ENCODE results near the gene TRMT1.

The TRMT1 gene

GRCh38 chr19:13163609-13164342 lies 47.2 kb upstream of the TRMT1 start:
- H3K4me3 ChIP-seq (ENCODE audit: severe bottlenecking), result peak overlapping the region; percentile 15
- H3K36me3 ChIP-seq (ENCODE audit: low read depth), result no peaks in the 10 kb centered on the region
- no peaks in the 10 kb centered on the region for H3K9me3 ChIP-seq (ENCODE audit: severe bottlenecking)
- no peaks in the 10 kb centered on the region for H3K27me3 ChIP-seq (ENCODE audit: insufficient read depth, poor library complexity, severe bottlenecking)
- H3K4me1 ChIP-seq (ENCODE audit: insufficient read depth, poor library complexity, severe bottlenecking), result peaks cover 53% of the 10 kb centered on the region
- ATAC-seq (ENCODE audit: low read depth) (peak; percentile 15), DNase-seq (ENCODE audit: low spot score) (peak; percentile 87)
- TF ChIP-seq CTCF (IDR thresholded peaks at IDR 0.05; ENCODE audit: poor library complexity, severe bottlenecking), result no peak
- H3K27ac ChIP-seq (ENCODE audit: poor library complexity, severe bottlenecking), result peak overlapping the region; percentile 99

GRCh38 chr19:13162724-13163608 lies 46.4 kb upstream of the TRMT1 start:
- H3K4me3 ChIP-seq (ENCODE audit: severe bottlenecking), result peak overlapping the region; percentile 26
- ATAC-seq (ENCODE audit: low read depth), result peak; percentile 63
- no peaks in the 10 kb centered on the region for H3K36me3 ChIP-seq (ENCODE audit: low read depth)
- TF ChIP-seq CTCF (IDR thresholded peaks at IDR 0.05; ENCODE audit: poor library complexity, severe bottlenecking), result no peak
- no peaks in the 10 kb centered on the region for H3K9me3 ChIP-seq (ENCODE audit: severe bottlenecking)
- no peaks in the 10 kb centered on the region for H3K27me3 ChIP-seq (ENCODE audit: insufficient read depth, poor library complexity, severe bottlenecking)
- H3K4me1 ChIP-seq (ENCODE audit: insufficient read depth, poor library complexity, severe bottlenecking), result peaks cover 47% of the 10 kb centered on the region
- H3K27ac ChIP-seq (ENCODE audit: poor library complexity, severe bottlenecking), result peak overlapping the region; percentile 99
- peak; percentile 98 for DNase-seq (ENCODE audit: low spot score)

GRCh38 chr19:13160557-13160956 lies 44.0 kb upstream of the TRMT1 start:
- Histone ChIP-seq H3K27me3 (ENCODE audit: insufficient read depth, poor library complexity, severe bottlenecking) (no peaks in the 10 kb centered on the region), H3K27ac (ENCODE audit: poor library complexity, severe bottlenecking) (peak overlapping the region; percentile 99), H3K36me3 (ENCODE audit: low read depth) (no peaks in the 10 kb centered on the region), H3K4me3 (ENCODE audit: severe bottlenecking) (no peak overlapping the region), H3K4me1 (ENCODE audit: insufficient read depth, poor library complexity, severe bottlenecking) (peaks cover 42% of the 10 kb centered on the region), H3K9me3 (ENCODE audit: severe bottlenecking) (no peaks in the 10 kb centered on the region)
- ATAC-seq (ENCODE audit: low read depth), result no peak
- TF ChIP-seq CTCF (IDR thresholded peaks at IDR 0.05; ENCODE audit: poor library complexity, severe bottlenecking), result no peak
- no peak for DNase-seq (ENCODE audit: low spot score)

- DNase-seq (ENCODE audit: low spot score), result no peak
- no peak for ATAC-seq (ENCODE audit: low read depth)
- Histone ChIP-seq H3K36me3 (ENCODE audit: low read depth) (peaks cover 4% of the 10 kb centered on the region), H3K27me3 (ENCODE audit: insufficient read depth, poor library complexity, severe bottlenecking) (no peaks in the 10 kb centered on the region), H3K4me3 (ENCODE audit: severe bottlenecking) (no peak overlapping the region), H3K9me3 (ENCODE audit: severe bottlenecking) (no peaks in the 10 kb centered on the region), H3K27ac (ENCODE audit: poor library complexity, severe bottlenecking) (peak overlapping the region; percentile 99), H3K4me1 (ENCODE audit: insufficient read depth, poor library complexity, severe bottlenecking) (peaks cover 44% of the 10 kb centered on the region)
- no peak for TF ChIP-seq CTCF (IDR thresholded peaks at IDR 0.05; ENCODE audit: poor library complexity, severe bottlenecking)
Observed at GRCh38 chr19:13159713-13160112, 43.2 kb upstream of the TRMT1 start.
